TTC549 (cell line): ENCODE measurements around the gene ROR2.
"Not testable (repeated sequence)": the region's sequence is repeated elsewhere in the genome, so short reads cannot be mapped to it uniquely, and the experiment has no call there.

ENCODE experiments used
- FAIRE-seq: peaks from 2 replicates; lab custom pipeline; 2012; peaks lifted over from hg19 to GRCh38; lab: Jason Lieb, UNC

Gene ROR2

DNA sequence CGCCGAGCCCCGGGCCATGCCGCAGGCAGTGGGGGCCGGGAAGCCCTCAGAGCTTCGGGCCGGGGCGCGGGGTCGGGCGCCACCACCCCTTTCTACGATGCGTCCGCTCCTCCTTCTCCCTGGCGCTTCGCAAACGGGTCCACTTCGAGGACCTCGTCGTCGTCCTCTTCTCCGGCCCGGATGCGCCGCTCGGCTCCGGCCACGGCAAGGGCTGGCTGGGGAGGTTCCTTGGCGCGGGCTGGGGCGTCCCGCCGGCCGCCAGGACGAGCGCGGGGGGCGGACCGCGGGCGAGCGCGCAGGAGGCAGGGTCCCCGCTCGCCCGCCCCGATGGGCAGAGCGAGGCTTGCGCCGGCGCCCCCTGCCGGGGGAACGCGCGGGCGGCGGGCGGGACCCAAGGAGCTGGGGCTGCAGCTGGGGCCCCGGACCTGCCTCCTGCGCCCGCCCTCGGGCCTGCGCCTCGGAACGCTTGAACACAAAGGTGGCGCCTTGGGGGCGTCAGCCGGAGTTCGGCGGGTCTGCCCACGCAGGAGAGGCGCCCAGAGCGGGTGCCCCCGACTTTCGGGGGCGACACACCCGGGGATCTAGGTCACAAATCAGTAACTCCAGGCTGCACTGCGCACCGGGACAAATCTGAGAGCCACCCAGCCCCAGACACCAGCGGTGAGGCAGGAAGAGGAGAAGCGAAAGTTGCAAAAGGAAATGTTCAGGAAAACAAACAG lies at the start of gene ROR2:
ROR2 (minus strand) TSS at position 283 of the 719 bp plus-strand sequence.
- no peak for FAIRE-seq

DNA sequence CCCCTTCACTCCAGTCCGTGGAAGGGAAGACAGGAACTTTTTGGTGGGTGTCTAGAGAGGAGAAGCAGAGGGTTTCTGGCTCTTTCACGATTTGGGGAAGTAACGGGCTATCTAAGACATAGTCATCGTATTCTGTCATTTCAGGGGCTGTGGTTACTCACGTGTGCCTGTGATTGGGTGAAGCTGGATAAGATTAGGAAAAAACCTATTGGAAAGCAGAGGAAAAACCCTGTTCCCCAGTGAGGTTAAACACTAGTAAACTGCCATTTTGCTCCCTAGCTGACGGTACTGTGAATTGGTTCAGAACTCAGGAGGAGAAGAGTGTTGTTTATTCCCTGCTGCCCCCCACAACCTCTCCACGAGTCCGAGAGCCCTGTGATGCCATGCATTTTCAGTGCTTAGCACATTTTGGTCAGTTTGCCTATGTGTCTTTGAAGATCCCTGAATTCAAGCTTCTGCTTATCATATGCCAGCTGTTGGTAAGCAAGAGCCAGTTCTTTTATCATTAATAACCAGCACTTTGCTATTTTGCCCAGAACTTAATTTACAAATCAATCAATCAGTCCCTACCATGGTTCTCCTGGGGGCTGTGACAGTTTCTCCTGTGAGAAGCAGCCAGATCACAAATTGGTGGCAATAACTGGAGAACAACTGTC lies 45.1 kb upstream of the ROR2 start:
- FAIRE-seq = no peak

GRCh38 chr9:91994422-91994821 lies 44.4 kb upstream of the ROR2 start:
- no peak for FAIRE-seq

DNA sequence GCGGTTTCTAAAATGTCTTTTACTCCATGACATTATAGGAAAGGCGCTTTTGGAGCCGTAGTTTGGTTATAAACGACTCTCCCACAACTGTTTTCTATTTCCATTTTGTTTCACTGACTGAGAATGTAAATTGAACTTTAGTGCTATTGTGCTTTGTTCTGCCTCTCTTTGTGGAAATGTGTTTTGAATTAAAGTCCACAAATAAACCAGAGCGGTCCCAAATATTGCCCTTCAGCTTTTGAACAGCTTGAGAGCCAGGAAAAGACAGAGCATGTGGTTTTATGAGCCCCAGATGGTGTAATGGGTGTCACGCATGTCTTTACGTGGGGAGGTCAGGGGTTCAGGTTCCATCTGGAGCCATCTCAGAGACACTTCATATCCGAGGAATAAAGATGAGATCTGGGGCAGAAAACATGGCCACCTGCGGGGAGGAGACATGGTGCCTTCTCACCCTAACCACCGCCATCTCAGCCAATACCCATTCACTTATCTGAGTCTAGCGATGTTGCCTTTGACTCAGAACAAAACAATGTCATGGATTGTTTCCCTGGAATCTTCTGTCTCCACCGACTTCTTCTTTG lies 42.5 kb upstream of the ROR2 start:
- FAIRE-seq = no peak

- FAIRE-seq = no peak
These were observed 41.8 kb upstream of the ROR2 start for GRCh38 chr9:91991721-91992341.

DNA sequence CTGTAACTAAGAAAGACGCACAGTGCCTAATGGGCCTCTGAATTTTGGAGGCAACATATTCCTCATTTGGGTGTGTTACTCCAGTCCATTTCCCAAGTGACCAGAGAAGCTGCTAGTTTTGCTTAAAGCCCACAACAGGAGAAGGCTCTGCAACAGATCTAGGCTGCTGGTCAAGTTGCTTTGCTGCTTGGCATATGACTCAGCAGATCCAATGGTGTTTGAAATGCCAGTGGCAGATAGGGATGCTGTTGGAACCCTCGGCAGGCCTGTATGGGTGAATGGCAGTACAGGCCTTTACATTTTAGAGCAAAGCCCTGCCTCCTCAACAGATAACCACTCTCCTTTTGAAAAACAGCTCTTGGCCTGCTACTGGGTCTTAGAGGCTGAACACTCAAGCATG lies 36.2 kb upstream of the ROR2 start:
- no peak for FAIRE-seq

- no peak for FAIRE-seq
These were observed 35.7 kb upstream of the ROR2 start for GRCh38 chr9:91985692-91986091.

- no peak for FAIRE-seq
These were observed 28.8 kb upstream of the ROR2 start for GRCh38 chr9:91978740-91979414.

DNA sequence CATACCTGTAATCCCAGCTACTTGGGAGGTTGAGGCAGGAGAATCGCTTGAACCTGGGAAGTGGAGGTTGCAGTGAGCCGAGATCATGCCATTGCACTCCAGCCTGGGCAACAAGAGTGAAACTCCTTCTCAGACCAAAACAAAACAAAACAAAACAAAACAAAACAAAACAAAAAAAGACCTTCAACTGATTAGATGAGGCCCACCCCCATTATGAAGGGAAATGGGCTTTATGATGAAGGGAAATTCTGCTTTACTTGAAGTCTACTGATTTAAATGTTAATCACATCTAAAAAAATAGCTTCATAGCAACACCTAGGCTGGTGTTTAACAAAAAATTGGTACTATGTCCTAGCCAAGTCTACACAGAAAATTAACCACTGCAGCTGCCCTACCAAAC lies 25.2 kb upstream of the ROR2 start:
- not testable (repeated sequence) for FAIRE-seq

DNA sequence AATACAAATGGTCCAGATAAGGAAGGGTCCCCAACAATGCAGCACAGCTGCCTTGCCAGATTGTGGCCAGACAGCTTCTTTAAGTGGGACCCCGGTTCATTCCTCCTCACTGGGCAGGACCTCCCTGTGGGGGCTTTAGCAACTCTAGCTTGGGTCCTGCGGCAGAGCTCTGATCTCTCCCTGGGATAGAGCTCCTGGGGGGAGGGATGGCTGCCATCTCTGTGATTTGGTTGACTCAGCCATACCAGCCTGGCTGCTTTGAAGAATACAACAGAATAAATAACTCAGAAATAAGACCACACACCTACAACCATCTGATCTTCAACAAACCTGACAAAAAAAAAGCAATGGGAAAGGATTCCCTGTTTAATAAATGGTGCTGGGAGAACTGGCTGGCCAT lies 22.7 kb upstream of the ROR2 start:
- FAIRE-seq = no peak

DNA sequence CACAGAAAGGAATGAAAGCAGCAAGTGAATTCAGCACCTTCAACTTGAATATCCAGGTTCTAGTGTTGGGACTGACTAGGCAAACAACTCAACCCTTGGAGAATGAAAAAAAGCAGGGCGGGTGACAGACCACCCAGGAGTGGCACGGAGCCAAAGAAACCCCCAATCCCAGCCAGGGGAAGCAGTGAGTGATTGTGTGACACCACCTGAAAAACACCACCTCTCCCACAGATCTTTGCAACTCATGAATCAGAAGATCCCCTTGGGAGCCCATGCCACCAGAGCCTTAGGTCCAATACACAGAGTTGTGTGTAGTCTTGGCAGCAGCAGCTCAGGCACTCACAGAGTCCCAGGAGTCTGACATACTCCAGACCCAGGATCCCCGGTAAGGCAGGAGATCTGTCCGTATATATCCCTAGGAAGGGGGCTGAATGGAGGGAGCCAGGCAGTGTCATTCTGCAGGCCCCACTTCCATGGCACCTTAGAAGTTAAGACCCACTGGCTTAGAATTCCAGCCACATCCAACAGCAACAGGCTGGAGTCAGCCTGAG lies 22.1 kb upstream of the ROR2 start:
- no peak for FAIRE-seq

DNA sequence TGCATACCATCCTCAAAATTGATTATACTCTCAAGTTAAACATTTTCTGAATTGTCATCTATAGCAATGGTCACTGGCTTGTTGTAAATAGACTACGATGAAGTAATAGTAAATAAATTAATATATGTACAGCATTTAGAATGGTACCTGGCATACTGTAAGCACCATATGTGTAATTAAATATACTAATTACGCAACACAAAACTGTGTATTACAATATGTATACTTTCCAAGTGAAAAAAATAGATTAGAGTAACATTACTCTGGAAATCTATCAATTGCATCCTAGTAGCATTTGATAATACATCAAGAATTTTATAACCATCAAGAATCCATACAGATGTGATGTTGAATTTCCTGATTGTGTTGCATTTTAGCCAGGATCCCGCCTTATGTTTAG lies 17.2 kb upstream of the ROR2 start:
- no peak for FAIRE-seq

DNA sequence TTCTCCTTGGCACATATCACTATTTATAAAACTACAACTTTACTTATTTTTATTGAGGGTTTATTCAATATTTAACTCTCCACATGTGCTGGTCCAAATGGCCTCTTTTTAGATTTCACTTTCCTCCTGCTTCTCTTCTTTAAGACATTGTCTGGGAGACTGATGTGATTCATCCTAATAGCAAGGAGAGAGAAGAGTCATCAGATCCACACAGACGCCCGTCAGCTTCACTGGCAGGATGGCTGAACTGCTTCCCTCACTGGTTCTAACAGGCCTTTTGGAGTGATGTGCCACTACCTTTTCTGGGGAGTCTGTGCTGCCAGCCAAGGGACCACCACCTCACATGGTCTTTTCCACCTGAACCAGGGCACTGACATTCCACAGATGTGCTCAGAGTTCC lies 16.5 kb upstream of the ROR2 start:
- no peak for FAIRE-seq

DNA sequence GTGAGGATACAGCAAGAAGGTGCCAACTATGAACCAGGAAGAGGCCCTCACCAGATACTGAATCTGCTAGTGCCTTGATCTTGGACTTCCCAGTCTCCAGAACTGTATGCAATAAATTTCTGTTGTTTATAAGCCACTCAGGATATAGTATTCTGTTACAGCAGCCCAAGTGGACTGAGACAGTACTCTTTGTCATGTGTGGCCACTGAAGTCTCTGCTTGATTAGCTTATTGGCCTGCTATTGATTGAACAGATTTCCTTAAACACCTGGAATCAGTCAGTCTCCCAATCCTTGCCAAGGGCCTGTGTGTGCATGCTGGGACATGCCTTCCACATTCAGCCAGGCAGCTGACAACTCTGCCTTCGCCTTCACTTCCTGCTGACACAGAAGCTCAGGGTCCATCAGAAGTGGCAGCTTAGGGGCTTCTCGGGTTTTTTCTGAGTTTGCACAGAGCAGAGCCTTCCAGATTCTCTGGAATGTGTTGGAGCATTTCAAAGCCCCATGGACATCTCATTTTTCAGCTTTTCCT lies 13.7 kb upstream of the ROR2 start:
- FAIRE-seq = no peak

DNA sequence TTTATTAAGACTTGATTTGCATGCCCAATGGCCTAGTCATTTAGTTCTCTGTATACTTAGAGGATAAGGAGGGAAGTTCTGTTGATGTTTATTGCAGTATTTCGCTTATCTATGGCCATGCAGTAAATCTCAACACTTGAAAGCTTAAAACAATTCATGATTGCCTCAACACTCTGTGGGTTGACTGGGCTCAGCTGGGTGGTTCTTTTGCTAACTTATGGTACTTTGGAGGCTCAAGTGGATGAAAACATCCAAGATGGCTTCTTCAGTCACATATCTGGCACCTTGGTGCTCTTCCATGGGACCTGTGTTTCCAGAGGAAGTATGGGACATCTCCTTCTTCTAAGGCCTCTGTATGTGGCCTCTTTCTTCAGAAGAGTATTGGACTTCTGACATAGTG lies 10.3 kb upstream of the ROR2 start:
- FAIRE-seq = no peak

GRCh38 chr9:91958174-91958573 lies 8.1 kb upstream of the ROR2 start:
- no peak for FAIRE-seq

DNA sequence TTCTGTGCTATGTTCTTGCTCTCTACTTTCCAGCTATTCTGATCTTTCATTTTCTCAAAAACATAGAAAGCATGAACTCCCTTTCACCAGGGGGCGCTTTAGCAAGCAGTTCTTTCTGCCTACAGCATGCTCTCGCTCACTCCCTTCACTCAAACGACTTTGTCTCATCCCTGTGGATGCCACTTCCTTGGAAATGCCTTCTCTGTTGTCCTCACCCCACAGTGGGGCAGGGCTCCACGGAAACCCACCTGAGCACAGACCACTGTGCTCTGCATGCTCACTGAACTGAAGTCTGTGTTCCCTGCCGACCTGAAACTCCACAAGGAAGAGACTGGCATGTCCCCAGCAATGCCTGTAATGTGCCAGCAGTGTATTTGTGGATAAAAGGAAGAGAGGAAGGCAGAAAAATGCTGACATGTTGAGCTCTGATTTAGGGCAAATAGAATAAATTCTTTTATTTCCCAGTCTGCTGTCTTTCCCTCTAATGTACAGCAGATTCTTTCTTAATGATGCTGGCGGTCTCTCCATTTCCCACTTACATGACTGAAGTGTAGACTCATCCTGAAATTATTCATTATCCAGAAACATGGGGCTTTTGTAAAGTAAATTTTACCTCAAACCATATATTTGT lies 4.9 kb upstream of the ROR2 start:
- peak; percentile 5 for FAIRE-seq

GRCh38 chr9:91953718-91954117 lies 3.7 kb upstream of the ROR2 start:
- no peak for FAIRE-seq

- FAIRE-seq = no peak
These were observed 2.0 kb upstream of the ROR2 start for GRCh38 chr9:91951944-91952520.

- no peak for FAIRE-seq
These were observed 559 bp downstream of the ROR2 start for GRCh38 chr9:91949392-91949945.
